ENCODE measurements around the gene OR6C76.
"Not testable (repeated sequence)": the region's sequence is repeated elsewhere in the genome, so short reads cannot be mapped to it uniquely, and the experiment has no call there.

The OR6C76 gene

GRCh38 chr12:55425954-55426353, at the start of gene OR6C76:
OR6C76 (plus strand) TSS chr12:55426254; CDS start chr12:55426254, 0 bp downstream.
- no peak for DNase-seq (ENCODE audit: low read depth)
- no peak within 1 kb of the TSS for H3K4me3 ChIP-seq (ENCODE audit: low read depth, low read length)
- TF ChIP-seq CTCF (conservative IDR thresholded peaks at IDR 0.05; ENCODE audit: low read depth, low read length) = no peak

GRCh38 chr12:55385891-55386290, 40.2 kb upstream of the OR6C76 start:
- H3K4me3 ChIP-seq (ENCODE audit: low read depth, low read length) = no peak overlapping the region
- no peak for TF ChIP-seq CTCF (conservative IDR thresholded peaks at IDR 0.05; ENCODE audit: low read depth, low read length)
- no peak for DNase-seq (ENCODE audit: low read depth)

- DNase-seq (ENCODE audit: low read depth) = no peak
- no peak for TF ChIP-seq CTCF (conservative IDR thresholded peaks at IDR 0.05; ENCODE audit: low read depth, low read length)
- no peak overlapping the region for H3K4me3 ChIP-seq (ENCODE audit: low read depth, low read length)
These were observed 33.8 kb upstream of the OR6C76 start for GRCh38 chr12:55392032-55392795.

- DNase-seq (ENCODE audit: low read depth) = no peak
- no peak for TF ChIP-seq CTCF (conservative IDR thresholded peaks at IDR 0.05; ENCODE audit: low read depth, low read length)
- no peak overlapping the region for H3K4me3 ChIP-seq (ENCODE audit: low read depth, low read length)
These were observed 29.7 kb upstream of the OR6C76 start for GRCh38 chr12:55396326-55396725.

- DNase-seq (ENCODE audit: low read depth) = no peak
- no peak within 1 kb of the TSS for H3K4me3 ChIP-seq (ENCODE audit: low read depth, low read length)
- TF ChIP-seq CTCF (conservative IDR thresholded peaks at IDR 0.05; ENCODE audit: low read depth, low read length) = no peak
These were observed 25.8 kb upstream of the OR6C76 start, which contains the start of gene OR6C65 for GRCh38 chr12:55400229-55400628. OR6C65 (plus strand) TSS chr12:55400529; CDS start chr12:55400529, 0 bp downstream.

GRCh38 chr12:55407866-55408265, 18.2 kb upstream of the OR6C76 start:
- TF ChIP-seq CTCF (conservative IDR thresholded peaks at IDR 0.05; ENCODE audit: low read depth, low read length) = no peak
- no peak overlapping the region for H3K4me3 ChIP-seq (ENCODE audit: low read depth, low read length)
- DNase-seq (ENCODE audit: low read depth) = no peak

GRCh38 chr12:55409133-55409532, 16.9 kb upstream of the OR6C76 start:
- H3K4me3 ChIP-seq (ENCODE audit: low read depth, low read length); DNase-seq (ENCODE audit: low read depth): not testable (repeated sequence)

GRCh38 chr12:55412138-55412537, 13.9 kb upstream of the OR6C76 start:
- not testable (repeated sequence) for DNase-seq (ENCODE audit: low read depth)

GRCh38 chr12:55413498-55414388, 12.3 kb upstream of the OR6C76 start:
- H3K4me3 ChIP-seq (ENCODE audit: low read depth, low read length); DNase-seq (ENCODE audit: low read depth): not testable (repeated sequence)

More at GRCh38 chr12:55412138-55412537, 13.9 kb upstream of the OR6C76 start:
- not testable (repeated sequence) for H3K4me3 ChIP-seq (ENCODE audit: low read depth, low read length)

GRCh38 chr12:55414396-55414823, 11.6 kb upstream of the OR6C76 start:
- H3K4me3 ChIP-seq (ENCODE audit: low read depth, low read length); DNase-seq (ENCODE audit: low read depth): not testable (repeated sequence)

- not testable (repeated sequence) for H3K4me3 ChIP-seq (ENCODE audit: low read depth, low read length); DNase-seq (ENCODE audit: low read depth)
These were observed 11.2 kb upstream of the OR6C76 start for GRCh38 chr12:55414889-55415288.
